Caco-2 (cell line): ENCODE results near the gene NSUN6. TPM values are rescaled to one million over a fixed set of nuclear protein-coding genes. Genes with fewer than 3 reads are reported as not detected.

Source experiments
- BruUV-seq: library from RNA; stranded (reverse); fragments of 400-500 nt; replicated peaks from 2 replicates; lab custom pipeline; 2021; lab: Mats Ljungman, UMichigan
- CTCF ChIA-PET: fragments of 300-600 bp; sonication (Branson Sonifier 250); formaldehyde crosslinking; loops from one replicate; lab custom pipeline; 2022; ENCODE audit warnings: antibody characterized with exemption; lab: Charles Lee
- POLR2A ChIA-PET: fragments of 300-600 bp; sonication (Branson Sonifier 250); formaldehyde crosslinking; loops from one replicate; lab custom pipeline; 2022; ENCODE audit warnings: antibody characterized with exemption; lab: Charles Lee
- DNase-seq, 2 experiments: peaks; one replicate each; pipeline versions ENCODE4 v3.0.0 to v3.0.0-alpha.2; 2020 to 2022
- H3K27me3 ChIP-seq: replicated peaks from 2 replicates; pipeline ENCODE4 v1.6.0; 2011; ENCODE audit warnings: low read length; ENCODE audit not compliant: control insufficient read depth, insufficient read depth
- H3K36me3 ChIP-seq: 2 replicates; pipeline ENCODE4 v1.5.1; 2011; ENCODE audit warnings: low read length; ENCODE audit not compliant: control insufficient read depth, insufficient read depth
- H3K4me1 ChIP-seq: fragments of 250-450 bp; sonication (Bioruptor Pico); 2 replicates; pipeline ENCODE4 v1.5.1; 2020; ENCODE audit warnings: mild to moderate bottlenecking
- H3K4me3 ChIP-seq: 2 replicates; pipeline ENCODE4 v1.5.1; 2011; ENCODE audit warnings: low read depth, mild to moderate bottlenecking, control low read depth, low read length
- H3K9me3 ChIP-seq: fragments of 250-450 bp; sonication (Bioruptor Pico); 2 replicates; pipeline ENCODE4 v1.5.1; 2020; ENCODE audit warnings: mild to moderate bottlenecking, moderate library complexity
- H3K27ac Mint-ChIP-seq: one replicate; pipeline ENCODE4 v1.8.0; 2022; ENCODE audit warnings: mixed read lengths; ENCODE audit not compliant: unreplicated experiment
- H3K27me3 Mint-ChIP-seq: one replicate; pipeline ENCODE4 v1.8.0; 2022; ENCODE audit warnings: mixed read lengths; ENCODE audit not compliant: insufficient read depth, unreplicated experiment
- H3K36me3 Mint-ChIP-seq: one replicate; pipeline ENCODE4 v1.8.0; 2022; ENCODE audit warnings: mild to moderate bottlenecking, mixed read lengths; ENCODE audit not compliant: insufficient read depth, unreplicated experiment
- H3K4me1 Mint-ChIP-seq: one replicate; pipeline ENCODE4 v1.8.0; 2022; ENCODE audit warnings: low read depth, mixed read lengths; ENCODE audit not compliant: unreplicated experiment
- H3K4me3 Mint-ChIP-seq: one replicate; pipeline ENCODE4 v1.8.0; 2022; ENCODE audit warnings: mild to moderate bottlenecking, moderate library complexity, mixed read lengths; ENCODE audit not compliant: unreplicated experiment
- H3K9me3 Mint-ChIP-seq: one replicate; pipeline ENCODE4 v1.8.0; 2022; ENCODE audit warnings: mixed read lengths; ENCODE audit not compliant: unreplicated experiment
- intact Hi-C: fragments of 100-400 bp; cut with micrococcal nuclease; formaldehyde crosslinking; loops from one replicate; pipeline ENCODE4 v1.10.0; 2022; ENCODE audit not compliant: unreplicated experiment
- total RNA-seq: library from RNA; stranded (reverse); gene quantifications from 2 replicates; pipeline ENCODE4 v1.2.3, GENCODE V29; 2022
- TF ChIP-seq, protein P1 (sequence below), 2 experiments: fragments of 200-600 bp in 1 of 2; IDR thresholded peaks; 1 replicate in 1 of 2; 2 replicates in 1 of 2; pipeline versions ENCODE4 v1.5.1 to v1.8.0; 2011 to 2022; ENCODE audit warnings: antibody characterized with exemption in 1 of 2, control low read depth in 1 of 2, inconsistent platforms in 1 of 2, low read depth in 1 of 2, low read length in 1 of 2, mild to moderate bottlenecking in 1 of 2, moderate library complexity in 1 of 2; ENCODE audit not compliant: insufficient read depth in 1 of 2, severe bottlenecking in 1 of 2, unreplicated experiment in 1 of 2

The NSUN6 gene
- total RNA-seq, 1 experiment from 2014 or later, result 17.3 TPM

- Mint-ChIP-seq H3K4me1 (peaks cover 55% of the 10 kb centered on the region), H3K4me3 (no peak overlapping the region)
- POLR2A ChIA-PET, result no interaction called here
These were observed 42.8 kb downstream of the NSUN6 start for GRCh38 chr10:18608596-18608995.

GRCh38 chr10:18607503-18608378 lies 43.6 kb downstream of the NSUN6 start:
- Histone ChIP-seq H3K36me3 (peaks cover 4% of the 10 kb centered on the region; the same call in 1 of the 2 replicates), H3K4me1 (peaks cover 47% of the 10 kb centered on the region), H3K9me3 (no peaks in the 10 kb centered on the region), H3K4me3 (no peak overlapping the region), H3K27me3 (no peaks in the 10 kb centered on the region)
- ChIA-PET CTCF (no interaction called here), POLR2A (interaction anchor here (0.5 kb wide), 1 partner anchor 51 kb away, joined by 8 read pairs; no protein-coding TSS in a partner anchor)
- Mint-ChIP-seq H3K4me1 (peaks cover 54% of the 10 kb centered on the region), H3K9me3 (no peaks in the 10 kb centered on the region), H3K4me3 (no peak overlapping the region), H3K27ac (no peak overlapping the region), H3K36me3 (peaks cover 24% of the 10 kb centered on the region), H3K27me3 (no peaks in the 10 kb centered on the region)
- BruUV-seq, result no TSS peak
- TF ChIP-seq, protein P1, sequence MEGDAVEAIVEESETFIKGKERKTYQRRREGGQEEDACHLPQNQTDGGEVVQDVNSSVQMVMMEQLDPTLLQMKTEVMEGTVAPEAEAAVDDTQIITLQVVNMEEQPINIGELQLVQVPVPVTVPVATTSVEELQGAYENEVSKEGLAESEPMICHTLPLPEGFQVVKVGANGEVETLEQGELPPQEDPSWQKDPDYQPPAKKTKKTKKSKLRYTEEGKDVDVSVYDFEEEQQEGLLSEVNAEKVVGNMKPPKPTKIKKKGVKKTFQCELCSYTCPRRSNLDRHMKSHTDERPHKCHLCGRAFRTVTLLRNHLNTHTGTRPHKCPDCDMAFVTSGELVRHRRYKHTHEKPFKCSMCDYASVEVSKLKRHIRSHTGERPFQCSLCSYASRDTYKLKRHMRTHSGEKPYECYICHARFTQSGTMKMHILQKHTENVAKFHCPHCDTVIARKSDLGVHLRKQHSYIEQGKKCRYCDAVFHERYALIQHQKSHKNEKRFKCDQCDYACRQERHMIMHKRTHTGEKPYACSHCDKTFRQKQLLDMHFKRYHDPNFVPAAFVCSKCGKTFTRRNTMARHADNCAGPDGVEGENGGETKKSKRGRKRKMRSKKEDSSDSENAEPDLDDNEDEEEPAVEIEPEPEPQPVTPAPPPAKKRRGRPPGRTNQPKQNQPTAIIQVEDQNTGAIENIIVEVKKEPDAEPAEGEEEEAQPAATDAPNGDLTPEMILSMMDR (IDR thresholded peaks at IDR 0.05; ENCODE audit: insufficient read depth in 1 of 2, low read depth in 1 of 2, low read length in 1 of 2, severe bottlenecking in 1 of 2, unreplicated experiment in 1 of 2), result no peak
- DNase-seq, result no peak
- intact Hi-C loops, result no loop called here

More at GRCh38 chr10:18608596-18608995, 42.8 kb downstream of the NSUN6 start:
- H3K27ac Mint-ChIP-seq, result no peak overlapping the region
- H3K9me3 ChIP-seq, result no peaks in the 10 kb centered on the region
- H3K36me3 Mint-ChIP-seq, result peaks cover 21% of the 10 kb centered on the region
- no peaks in the 10 kb centered on the region for H3K27me3 ChIP-seq
- H3K4me1 ChIP-seq, result peaks cover 53% of the 10 kb centered on the region
- CTCF ChIA-PET, result no interaction called here
- no peak for DNase-seq
- H3K36me3 ChIP-seq, result peaks cover 4% of the 10 kb centered on the region
- intact Hi-C loops, result no loop called here
- BruUV-seq, result no TSS peak
- H3K9me3 Mint-ChIP-seq, result no peaks in the 10 kb centered on the region
- H3K4me3 ChIP-seq, result no peak overlapping the region
- TF ChIP-seq, protein P1 (IDR thresholded peaks at IDR 0.05; ENCODE audit: insufficient read depth in 1 of 2, low read depth in 1 of 2, low read length in 1 of 2, severe bottlenecking in 1 of 2, unreplicated experiment in 1 of 2), result no peak
- H3K27me3 Mint-ChIP-seq, result no peaks in the 10 kb centered on the region

DNA sequence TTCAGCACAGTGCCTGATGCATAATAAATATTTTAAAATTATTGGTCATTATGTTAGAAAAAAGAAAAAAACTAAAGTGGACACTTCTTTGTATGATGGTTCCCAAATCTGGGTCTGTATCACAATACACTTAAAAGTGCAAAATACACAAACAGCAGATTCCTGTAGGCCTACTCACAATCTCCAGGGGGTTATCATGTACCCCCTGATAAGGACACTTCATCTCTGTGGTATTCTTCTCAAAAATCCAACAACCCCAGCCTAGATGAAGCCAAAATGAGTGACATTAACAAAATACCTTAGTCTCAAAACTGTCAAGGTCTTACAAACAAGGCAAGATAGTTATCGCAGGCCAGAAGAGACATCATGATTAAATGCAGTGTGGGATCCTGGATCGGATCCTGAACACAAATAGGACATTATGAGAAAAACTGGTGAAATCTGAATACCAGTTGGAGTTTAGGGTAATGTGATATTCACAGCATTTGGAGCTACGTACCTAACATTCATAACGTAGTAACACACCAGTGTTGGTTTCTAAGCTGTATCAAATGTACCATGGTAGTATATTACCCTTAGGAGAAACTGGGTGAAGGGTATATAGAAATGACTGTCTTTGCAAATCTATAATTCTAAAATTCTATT lies 45.2 kb downstream of the NSUN6 start:
- Histone ChIP-seq H3K4me3 (no peak overlapping the region), H3K27me3 (no peaks in the 10 kb centered on the region), H3K9me3 (no peaks in the 10 kb centered on the region), H3K36me3 (no peaks in the 10 kb centered on the region), H3K4me1 (peaks cover 32% of the 10 kb centered on the region)
- peaks cover 39% of the 10 kb centered on the region for H3K4me1 Mint-ChIP-seq
- H3K27ac Mint-ChIP-seq, result no peak overlapping the region
- intact Hi-C loops, result no loop called here
- BruUV-seq, result no TSS peak
- peaks cover 29% of the 10 kb centered on the region for H3K36me3 Mint-ChIP-seq
- no peak overlapping the region for H3K4me3 Mint-ChIP-seq
- no peak for DNase-seq
- POLR2A ChIA-PET, result no interaction called here
- H3K27me3 Mint-ChIP-seq, result no peaks in the 10 kb centered on the region
- TF ChIP-seq, protein P1 (IDR thresholded peaks at IDR 0.05; ENCODE audit: insufficient read depth in 1 of 2, low read depth in 1 of 2, low read length in 1 of 2, severe bottlenecking in 1 of 2, unreplicated experiment in 1 of 2), result no peak
- no peaks in the 10 kb centered on the region for H3K9me3 Mint-ChIP-seq
- CTCF ChIA-PET, result no interaction called here
